Measurements from ENCODE around the gene HS3ST4.

DNA sequence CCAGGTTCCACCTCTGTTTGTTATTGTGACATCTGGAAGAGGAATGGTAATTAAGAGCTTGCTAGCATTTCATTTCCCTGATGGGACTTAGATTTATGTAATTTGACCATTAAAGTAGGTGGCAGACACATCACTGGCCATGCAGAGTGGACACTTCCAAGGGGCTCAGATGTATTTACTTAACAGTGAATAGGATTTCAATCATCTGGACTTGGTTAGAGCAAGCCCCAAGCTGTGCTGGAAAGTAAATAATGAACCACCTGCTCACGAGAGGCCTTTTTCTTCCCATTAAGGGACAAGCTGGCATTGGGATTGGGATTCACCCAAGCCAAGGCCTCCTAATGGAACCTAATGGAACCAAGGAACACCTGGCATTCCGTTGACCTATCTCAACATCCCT lies 395.3 kb downstream of the HS3ST4 start:
- TF ChIP-seq EZH2 (IDR thresholded peaks at IDR 0.05; ENCODE audit: insufficient read depth, poor library complexity, severe bottlenecking) (no peak), EZH2phosphoT487 (IDR thresholded peaks at IDR 0.05; ENCODE audit: insufficient read depth, low read depth) (no peak)
